ENCODE results near the gene GRIK1.

Gene GRIK1

DNA sequence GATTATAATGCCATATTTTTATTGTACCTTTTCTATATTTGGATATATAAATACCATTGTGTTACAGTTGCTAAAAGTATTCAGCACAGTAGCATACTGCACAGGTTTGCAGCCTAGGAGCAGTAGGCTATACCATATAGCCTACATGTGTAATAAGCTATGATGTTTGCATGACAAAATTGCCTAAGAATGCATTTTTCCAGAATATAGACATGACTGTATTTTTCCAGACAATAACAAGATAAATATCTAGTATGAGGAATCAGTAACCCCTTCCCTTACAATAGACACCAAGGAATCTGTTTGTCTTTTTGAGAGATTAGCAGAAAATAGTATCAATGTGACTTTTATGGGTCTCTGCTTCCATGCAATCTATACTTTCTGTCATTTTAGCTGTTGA, 228.6 kb downstream of the GRIK1 start:
- no peak for DNase-seq

DNA sequence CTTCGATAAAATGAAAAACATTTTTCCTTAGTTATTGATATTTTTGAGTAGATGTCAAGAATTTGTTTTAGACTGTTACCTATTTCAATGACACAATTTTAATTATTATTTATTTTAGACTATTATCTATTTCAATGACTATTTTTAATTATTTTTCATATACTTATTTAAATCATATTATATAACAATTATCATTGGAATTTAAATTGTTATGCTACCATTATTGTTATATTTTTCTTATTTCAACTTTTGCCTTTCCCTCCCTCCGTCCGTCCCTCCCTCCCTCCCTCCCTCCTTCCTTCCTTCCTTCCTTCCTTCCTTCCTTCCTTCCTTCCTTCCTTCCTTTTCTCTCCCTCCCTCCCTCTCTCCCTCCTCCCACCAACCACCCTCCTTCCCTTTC, 229.3 kb downstream of the GRIK1 start:
- no peak for DNase-seq

DNA sequence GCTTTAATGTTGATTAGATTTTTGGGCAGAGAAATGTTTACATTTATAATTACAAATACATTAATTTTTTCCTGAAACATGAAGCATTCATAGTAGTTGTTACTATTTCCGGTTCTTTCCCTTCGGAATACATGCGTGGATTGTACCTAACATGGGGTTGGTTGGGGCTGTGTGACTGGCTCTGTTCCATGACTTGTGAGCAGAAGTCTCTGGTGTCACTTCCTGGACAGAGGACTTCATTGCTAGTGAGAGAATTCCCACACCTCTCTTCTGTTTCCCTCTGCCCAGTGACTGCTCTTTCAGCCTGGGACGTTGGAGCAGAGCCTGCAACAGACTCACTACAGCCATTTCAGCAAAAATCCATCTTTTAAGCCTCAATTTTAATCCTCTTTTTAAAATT, 231.4 kb downstream of the GRIK1 start:
- DNase-seq = no peak

DNA sequence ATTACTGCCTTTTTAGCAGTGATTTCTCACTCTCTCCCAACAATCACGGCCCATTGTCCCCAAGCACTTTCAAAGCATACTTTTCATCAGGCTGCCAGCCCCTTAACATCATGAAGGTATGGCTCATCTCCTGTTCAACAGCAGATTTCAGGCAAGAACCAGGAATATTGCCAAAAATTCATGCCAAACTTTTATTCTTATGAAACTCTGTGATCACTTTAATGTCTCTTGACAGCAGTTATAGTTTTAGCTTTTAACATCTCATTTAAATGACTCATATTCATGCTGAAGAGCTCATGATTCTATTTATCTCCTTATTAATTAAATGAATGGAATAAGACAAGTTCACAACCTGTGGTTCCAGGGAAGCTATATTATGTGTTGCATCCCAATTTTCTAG, 235.1 kb downstream of the GRIK1 start:
- no peak for DNase-seq

DNA sequence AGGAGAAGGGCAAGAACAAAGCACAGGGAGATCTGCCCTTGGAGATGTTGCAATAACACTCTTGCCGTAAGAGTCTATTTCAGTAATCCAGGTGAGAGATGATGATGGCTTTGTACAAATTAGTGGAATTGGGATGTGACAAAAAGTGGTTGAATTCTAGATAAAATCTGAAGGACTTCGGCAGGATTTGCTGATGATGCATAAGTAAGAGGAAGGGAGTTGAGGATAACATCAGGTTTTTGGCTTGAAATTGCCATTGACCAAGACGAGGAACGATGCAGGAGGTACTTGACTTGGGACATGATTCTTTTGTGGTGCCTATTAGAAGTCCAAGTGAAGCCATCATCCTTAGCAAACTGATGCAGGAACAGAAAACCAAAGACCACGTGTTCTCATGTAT, 238.1 kb downstream of the GRIK1 start:
- no peak for DNase-seq

DNA sequence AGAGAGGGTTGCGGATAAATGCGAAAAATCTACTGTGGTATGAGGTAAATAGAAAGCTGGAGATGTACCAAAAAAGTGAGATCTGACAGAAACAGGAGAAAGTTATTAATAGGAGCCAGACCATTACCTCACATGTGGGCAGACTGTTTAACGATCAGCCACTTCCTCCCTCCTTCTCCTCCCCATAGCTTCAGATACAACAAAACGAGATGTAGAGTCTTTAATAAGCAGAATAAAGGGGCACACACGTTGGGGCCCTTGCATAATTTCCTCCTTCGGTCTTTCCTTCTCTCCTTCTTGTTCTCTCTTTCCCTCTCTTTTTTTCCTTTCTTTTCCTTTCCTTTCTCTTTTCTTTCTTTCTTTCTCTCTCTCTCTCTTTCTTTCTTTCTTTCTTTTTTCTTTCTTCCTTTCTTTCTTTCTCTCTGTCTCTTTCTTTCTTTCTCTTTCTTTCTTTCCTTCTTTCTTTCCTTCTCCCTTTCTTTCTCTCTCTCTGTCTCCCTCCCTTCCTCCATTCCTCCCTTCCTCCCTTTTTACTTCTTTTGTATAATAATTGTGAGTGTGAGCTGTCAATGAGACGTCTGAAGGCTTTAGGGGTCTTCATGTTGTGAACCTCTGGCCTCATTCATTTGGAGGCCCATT, 242.1 kb downstream of the GRIK1 start:
- no peak for DNase-seq

DNA sequence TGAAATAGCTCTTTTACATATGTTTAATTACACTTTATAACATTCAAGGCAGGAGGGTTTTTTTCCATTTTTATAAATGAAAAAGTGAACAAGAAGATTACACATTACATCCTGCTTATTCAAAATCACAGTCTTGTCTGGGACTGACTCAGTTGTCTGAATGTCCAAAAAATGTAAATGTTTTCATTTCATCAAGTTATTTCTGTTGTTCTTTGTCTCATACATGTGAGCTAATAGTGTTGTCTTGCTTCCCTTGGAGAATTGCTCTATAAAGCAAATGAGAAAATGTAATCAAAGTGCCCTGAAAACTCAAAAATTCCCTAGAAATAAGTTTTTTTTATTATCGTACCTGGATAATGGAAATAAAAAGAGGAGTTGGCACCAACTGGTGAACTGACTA, 242.9 kb downstream of the GRIK1 start:
- DNase-seq = no peak

DNA sequence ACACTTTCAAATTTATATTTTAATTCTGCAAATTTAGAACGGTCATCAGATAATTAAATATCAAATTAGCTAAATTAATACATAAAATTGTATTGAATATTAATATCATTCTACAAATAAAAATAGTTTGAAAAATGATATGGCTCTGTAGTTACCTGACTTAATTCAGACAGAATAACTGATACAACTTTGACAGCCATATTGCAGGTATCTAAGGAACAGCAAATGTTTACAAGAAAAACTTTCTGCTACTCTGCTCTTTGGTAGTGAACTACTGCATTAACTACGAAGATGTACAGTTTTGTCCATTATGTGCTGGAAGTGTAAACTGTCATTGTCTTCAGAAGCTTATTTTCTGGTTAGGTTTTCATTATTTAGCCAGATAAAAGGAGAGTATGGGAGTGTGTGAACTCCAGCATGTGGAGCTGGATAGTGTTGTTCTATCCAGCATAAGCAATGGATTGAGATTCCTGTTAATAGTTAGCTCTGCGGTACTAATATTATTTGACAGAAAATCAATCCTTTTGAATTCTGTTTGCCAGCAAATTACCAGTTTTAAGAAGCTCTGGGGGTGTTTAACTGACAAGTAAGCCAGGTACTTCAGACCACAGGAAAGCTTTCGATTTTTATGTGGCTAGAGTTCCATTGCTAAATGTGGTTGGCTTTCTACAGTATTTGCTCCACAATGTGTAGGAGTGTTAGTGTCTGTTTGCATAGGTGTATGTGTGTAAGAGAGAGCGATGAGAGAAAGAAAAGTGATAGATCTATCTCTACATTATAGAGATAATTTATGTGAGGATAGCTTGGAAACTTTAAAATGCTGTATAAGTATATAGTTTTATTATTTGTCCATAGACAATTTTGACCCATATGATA, 247.9 kb downstream of the GRIK1 start:
- DNase-seq = no peak

DNA sequence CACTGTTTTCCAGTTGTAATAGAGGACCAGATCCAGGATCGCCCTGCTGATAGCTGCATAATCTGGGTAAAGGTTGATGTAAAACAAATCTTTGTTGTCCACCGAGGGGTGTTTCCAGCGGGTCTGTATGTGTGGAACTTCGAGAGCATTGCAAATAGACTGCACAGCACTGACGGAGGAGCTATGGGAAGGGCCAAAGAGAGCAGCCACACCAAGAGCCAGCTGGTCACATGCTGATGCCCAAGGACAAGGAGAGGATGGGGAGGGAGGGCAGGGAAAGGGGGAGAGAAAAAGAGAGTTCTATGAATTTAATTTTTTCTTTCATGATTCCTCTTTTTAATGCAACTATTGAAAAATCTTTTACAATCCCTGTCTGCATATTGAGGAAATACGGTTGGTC, 250.0 kb downstream of the GRIK1 start:
- DNase-seq = no peak

DNA sequence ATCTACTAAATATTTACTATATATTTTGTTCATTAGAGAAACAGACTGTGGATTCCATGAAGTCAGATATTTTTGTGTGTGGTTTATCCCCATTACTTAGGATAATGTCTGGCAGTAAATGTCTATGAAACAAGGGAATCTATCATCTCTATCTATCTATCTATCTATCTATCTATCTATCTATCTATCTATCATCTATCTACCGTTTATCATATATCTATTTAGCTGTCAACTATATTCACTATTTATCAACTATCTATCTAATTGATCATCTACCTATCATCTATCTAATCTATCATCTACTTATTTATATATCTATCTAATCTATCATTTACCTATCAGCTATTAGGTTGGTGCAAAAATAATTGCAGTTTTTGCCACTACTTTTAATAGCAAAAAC, 255.7 kb downstream of the GRIK1 start:
- no peak for DNase-seq

DNA sequence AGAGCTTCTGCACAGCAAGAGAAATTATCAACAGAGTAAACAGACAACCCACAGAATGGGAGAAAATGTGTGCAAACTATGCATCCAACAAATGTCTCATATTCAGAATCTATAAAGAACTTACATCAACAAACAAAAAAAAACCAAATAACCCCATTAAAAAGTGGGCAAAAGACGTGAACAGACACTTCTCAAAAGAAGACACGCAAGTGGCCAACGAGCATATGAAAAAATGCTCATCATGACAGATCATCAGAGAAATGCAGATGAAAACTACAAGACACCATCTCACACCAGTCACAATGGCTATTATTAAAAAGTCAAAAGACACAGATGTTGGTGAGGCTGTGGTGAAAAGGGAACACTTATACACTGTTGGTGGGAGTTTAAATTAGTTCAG, 257.0 kb downstream of the GRIK1 start:
- DNase-seq = no peak

DNA sequence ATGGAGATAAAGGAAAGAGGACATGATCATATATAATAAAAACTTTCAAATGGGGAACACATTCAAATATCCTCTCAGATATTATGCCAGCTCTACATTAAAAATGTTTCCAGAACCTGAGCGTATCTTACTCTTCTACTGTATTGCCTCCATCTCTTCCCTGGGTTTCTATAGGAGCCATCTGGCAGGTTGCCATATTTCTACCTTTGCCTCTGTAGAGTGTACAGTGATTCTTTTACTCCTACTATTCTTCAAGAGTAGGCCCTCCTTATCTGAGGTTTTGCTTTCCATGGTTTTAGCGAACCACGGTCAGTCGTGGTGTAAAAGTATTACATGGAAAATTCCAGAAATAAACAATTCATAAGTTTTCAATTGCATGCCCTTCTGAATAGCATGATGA, 259.5 kb downstream of the GRIK1 start:
- no peak for DNase-seq

DNA sequence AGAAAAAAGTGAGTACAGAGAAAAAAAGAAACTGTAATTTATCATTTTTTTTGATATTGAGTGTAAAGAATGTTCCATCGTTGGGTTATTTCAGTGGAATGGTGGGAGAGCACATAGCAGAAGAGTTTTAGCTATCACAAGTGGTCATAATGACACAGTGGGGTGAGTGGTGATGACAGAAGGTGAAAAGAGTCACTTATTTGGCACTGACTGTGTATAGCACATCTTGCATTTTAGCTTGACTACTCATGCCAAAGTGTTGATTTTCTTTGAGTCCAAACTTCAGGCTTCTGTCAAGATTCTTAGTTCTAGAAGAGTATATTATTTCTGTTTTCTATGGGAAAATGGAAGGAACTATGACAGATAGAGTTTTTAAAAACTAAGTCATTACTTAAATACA, 261.2 kb downstream of the GRIK1 start:
- DNase-seq = no peak

DNA sequence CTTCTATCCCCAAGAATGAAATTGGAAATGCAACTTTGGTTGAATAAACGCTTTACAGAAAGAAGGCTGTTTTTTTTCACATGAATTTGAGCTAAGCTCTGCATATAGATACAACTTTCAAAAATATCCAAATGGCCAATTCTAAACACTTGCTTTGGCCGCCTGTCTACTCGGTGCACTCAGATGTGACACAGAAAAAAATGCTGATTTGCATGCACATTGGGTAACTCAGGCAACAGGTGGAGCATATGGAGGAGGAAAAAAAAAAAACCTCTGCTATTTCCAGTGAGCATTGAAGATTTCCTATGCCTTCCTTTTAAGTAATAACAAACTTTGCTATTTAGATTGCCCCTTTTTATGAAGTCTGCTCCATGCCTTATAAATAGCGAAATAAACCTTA, 262.5 kb downstream of the GRIK1 start:
- no peak for DNase-seq

DNA sequence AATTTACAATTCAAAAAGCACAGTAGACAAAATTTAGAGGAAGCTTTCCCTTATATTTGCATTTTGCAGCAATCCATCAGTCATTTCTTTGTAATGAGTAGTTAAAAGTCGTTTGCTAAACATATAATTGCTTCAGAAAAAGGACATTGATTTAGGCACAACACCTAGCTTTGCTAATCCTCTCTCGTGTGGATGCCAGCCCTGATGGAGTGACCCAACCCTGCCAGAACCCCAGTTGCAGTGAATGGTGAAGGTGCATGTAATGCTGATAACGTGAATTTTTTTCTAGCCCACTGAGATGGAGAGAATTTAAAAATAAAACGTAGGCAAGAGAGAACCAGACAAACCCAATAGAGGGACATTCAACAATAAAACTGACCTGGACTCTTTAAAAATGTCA, 263.4 kb downstream of the GRIK1 start:
- DNase-seq = no peak

DNA sequence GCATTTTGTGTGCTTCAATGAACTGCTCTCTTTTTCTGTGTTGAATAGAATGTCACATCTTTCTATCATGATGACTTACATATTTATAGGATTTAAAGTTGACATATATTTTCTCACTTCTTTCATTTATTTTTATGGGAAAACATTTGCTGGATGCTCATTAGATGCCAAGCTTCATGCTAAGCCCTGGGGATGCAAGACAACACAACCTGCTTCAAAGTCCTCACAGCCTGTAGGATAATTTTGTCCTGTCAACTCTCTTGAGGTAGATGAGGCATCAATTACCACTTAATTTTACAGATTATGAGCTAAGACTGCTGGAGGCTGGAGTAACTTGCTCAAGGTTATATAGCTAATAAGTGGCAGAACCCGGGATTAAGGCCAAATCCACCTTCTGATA, 264.3 kb downstream of the GRIK1 start:
- DNase-seq = no peak

DNA sequence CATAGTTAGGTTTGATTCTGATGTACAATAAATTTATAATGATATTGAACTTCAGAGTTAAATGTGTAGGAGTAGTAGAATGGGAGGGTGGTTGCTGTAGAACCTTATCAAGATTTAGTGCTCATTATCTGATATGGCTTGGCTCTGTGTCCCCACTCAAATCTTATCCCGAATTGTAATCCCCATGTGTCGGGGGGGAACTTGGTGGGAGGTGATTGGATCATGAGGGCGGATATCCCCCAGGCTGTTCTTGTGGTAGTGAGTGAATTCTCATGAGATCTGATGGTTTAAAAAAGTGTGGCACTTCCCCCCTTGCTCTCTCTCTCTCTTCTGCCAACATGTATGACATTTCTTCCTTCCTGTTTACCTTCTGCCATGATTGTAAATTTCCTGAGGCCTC, 265.5 kb downstream of the GRIK1 start:
- DNase-seq = no peak

DNA sequence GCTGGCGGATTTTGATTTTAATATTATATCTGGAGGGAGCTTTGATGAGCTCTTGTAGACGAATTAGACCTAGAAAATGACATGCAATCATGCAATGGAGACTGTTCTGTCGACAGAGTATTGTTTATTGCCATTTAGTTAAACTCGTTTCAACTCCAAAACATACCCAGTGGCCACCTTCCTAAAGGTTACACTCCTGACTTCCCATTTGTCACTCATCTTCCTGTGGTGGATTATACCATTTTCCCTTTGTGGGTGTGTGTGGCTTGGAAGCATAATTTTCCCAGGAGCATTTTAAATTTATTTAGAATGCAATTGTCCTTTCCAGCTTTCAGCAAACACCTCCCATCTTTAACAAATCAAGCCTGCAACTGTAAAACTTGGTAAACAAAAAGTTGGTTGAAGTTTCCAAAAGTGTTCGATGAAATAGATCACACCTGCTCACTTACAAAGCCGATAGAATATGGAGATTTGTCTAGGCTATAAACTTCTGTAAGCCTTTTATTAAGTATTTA, 266.6 kb downstream of the GRIK1 start:
- DNase-seq = no peak

DNA sequence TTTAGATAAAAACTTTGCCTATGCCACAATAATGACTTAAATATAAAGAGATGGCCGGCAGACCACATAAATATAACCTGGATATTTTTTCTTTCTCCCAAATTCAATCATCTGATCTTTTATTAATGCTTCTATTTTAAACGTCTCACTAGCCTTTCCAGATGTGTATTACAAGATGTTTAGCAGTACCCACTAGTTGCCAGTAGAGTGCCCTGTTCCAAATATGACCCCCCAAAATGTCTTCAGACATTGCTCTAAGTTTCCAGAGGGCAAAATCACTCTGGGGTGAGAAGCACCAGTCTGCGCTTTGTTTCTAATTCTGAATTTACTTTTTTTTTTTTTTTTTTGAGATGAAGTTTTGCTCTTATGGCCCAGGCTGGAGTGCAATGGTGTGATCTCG, 268.1 kb downstream of the GRIK1 start:
- no peak for DNase-seq

DNA sequence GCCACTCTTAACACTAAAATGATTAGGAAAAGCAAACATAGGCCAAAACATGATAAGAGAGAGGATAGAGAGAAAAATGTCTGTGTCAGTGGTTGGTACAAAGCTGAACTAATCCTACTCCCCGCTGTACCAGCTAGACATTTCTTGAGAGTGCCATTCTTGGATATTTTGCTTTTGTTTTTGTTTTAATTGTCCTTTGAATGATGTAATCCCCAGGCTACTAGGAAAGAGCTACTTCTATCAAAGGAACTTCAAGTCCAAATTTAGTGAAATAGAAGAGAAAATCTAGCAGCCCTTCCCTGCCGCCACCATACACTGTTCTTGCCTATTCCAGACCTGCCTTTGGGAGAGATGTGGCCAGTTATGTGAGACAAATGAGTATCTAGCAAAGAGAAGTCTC, 269.6 kb downstream of the GRIK1 start:
- DNase-seq = no peak

DNA sequence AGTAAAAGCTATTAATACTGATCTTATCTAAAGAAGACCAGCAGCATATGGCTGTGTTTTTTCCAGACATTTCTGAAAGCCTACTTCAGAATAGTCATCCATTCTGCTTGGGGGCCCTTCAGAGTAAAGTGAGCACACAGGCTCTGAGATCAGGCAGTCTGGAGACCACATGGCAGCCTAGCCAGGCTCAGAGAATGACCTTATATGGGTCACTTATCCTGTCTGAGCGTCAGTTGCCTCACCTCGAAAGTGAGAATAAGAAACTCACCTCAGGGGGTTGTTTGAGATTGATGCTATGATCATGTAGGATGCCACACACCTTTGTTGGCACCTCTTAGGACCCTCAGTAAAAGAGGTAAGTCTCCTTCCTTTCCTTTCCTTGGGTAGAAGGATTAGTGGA, 270.4 kb downstream of the GRIK1 start:
- DNase-seq = no peak

DNA sequence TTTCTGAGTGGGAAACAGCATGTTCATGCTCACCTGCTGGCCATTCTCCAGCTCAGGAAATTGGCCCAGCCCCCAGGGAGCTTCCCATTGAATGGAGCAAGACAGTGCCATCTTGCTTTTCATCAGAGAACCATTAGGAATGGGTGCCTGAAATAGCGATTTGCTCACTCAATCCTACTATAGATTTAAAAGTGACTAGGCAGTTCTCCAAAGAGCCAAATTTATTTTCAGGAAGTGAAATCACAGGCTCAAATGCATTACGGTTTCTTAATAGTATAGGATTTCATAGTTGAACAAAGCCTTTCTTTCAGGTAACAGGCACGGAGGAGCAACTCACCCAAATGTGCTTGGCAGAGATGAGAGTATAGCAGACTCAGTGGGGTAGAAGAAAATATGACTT, 272.1 kb downstream of the GRIK1 start:
- no peak for DNase-seq

DNA sequence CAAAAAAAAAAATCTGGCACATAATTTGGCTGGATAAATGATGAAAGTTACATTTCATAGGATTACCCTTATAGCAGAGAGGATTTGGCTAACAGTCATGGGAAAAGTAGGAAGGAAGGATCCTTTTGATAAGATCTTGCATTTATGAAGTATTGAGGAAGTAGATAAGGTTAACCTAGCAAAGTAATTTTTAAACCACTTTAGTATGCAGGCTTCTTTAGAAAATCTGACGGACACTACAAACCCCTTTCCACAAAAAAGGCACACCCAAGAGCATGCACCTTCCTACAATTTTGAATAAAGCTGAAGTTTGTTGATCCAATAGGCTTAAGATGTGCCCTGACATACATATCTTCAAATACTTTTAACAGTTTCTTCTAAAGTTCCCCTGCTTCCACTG, 275.2 kb downstream of the GRIK1 start:
- DNase-seq = no peak

DNA sequence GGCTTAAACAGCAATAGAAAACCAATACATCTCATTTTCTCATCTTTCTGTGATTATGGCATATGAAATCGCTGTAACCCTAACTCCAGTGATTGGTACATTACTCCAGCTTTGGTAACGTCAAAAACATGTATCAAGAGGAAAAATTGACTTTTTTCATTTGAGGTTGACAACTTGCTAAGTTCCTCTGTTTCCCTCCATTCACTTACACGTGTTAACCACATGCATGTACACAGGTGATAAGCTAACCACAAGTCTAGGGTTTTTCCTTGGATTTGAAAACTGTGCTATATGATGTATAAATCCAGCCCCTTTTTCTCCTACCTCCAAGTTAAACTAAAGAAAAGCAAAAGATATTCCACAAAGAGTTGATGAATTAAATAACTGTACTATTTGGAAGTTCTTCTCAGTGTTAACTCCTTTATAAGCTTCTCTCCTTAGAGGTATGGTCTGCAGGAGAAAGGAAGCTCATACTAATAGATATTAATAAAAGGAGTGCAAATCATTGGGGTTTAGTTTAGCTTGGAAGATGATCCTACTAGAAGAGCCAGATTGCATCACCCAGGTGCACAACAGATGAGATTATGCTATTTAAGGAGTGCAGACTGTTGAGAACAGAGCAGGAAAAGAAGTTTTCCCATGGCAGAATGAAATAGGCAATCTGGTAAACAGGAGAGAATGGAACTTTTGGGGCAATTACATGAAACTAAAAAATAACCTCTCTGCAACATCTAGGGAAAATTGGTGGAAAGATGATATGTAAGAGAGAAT, 277.9 kb downstream of the GRIK1 start:
- DNase-seq = no peak
